Right forelimb (tissue), 1 donor: ENCODE data around the gene STRA6.
A peak's percentile ranks its signal among the peaks of the same experiment; 100 is the strongest.

ENCODE experiments used
- DNase-seq: peaks from one replicate; pipeline ENCODE4 v3.0.0-alpha.2; 2018

Gene STRA6

DNA sequence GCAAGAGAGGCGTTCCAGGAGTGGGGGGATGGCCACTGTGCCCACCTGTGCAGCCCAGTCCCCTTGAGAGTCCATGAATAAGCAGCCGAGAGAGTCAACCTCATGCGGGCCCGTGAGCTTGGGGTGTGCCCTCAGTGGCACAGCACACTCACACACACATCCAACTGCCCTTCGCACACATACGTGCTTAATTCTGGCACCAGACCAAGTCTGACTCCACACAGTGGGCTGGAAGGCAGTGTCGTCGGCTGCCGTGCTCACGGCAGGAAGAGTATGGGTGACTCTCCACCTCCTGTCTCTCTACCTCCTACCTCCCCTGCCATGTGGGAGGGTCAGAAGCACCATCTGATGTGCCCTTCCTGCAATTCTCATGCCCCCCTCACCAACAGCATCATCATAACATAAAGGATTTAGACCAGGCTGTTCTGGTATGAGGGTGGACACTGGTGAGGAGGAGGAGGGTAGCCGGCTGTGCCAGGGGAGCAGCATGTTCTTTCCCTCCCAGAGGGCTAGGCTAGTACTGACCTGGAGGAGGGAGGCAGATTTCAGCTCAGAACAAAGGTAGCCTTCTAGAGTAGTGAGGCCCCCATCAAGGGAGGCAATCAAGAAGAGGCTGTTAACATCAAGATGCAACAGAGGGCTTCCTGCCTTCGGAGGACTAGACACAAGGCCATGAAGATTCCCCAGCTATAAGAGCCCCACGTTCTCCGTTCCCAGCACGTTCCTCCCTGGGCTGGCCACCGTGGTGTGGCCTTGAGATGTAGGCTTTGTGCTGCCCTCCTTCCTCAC, 5.3 kb upstream of the STRA6 start:
- DNase-seq: no peak

DNA sequence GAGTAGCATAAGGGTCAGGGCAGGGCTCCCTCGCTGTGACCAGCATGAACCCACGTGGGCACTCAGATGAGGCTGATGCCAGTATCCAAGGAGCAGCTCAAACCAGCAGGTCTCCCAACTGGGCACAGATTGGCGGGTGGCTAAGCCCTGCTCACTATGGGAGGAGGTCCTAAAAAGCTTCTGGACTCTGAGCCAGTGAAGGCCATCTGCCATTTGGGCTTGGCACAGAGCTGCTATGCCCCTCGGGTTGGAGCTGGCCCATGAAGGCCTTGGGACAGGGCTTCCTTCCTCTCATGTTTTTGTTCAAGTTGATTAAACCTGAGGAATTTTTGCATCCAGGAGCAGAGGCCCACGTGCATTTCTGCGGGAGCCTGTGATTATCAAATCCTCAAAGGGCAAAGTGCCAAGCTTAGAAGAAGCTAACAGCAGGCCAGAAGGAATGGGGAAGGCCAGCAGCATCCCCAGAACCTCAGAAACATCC, 4.3 kb upstream of the STRA6 start:
- DNase-seq: no peak

DNA sequence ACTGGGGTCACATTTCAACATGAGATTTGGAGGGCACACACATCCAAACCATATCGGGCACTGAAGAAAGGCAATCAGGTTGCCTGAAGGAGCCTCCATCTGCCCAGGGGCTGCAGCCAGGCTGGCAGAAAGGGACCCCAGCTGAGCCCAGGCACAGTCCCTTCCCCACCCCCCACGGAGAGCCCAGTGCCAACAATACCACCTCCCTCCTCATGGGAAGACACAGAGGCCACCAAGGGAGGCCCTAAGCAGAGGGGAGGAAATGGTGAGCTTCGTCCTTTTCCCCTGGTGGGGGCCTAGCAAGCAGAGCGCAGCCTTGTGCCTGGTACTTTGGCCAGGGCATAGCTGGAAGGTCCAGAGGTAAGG, 3.0 kb upstream of the STRA6 start:
- DNase-seq: no peak

DNA sequence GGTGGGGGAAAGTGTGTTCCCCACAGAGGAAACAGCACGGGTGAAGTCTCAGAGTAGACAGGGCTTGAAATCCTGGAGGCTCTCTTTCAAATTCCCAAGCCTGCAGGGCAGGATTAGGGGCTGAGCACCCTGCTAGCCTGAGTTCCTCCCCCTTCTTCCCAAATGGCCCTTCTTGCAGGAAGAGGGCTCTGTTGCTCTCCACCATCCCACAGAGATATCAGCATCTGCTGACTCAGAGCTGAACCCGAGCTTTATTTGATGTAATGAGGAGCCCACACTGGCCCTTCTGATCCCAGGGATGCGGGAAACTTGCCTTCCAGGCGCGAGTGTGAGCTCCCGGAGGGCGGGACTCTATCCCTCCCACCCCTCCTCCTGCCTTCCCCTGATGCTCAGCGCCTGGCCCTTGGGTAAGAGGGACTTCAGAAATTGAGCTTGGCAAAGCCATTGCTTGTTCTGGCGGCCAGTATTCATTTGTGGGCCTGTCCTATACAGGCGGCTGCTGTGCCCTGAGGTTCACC, 1.4 kb upstream of the STRA6 start:
- DNase-seq: no peak

DNA sequence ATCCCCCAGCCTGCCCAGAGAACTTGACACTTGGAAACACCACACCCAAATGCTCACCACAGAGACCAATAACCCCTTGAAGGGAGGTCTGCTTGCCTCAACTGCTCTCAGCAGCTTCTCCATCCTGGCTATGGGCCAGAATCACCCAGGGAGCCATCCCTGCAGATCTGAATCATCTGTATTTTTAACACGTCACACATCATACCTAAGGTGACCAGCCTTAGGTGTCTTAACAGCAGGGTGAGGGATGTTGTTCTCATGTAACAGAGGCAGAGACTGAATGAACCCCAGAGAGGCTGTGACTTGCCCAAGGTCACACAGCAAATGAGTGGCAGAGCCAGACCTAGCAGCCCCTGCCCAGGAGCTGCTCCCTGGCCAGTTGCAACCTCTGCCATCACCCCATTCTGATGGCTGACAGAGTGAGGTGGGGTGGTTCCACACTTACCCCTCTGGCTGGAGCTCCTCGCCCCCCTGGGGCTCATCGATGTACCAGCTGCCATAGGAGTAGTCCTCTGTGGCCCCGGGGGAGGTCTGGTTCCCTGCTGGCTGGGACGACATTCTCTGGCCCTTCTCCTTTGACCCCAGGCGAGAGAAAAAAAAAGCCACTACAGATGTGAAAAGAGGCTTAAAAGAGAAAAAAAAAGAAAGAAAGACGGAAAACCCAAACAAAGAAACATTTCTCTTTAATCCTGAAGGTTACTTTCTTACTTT, 722 bp downstream of the STRA6 start:
- no peak for DNase-seq

DNA sequence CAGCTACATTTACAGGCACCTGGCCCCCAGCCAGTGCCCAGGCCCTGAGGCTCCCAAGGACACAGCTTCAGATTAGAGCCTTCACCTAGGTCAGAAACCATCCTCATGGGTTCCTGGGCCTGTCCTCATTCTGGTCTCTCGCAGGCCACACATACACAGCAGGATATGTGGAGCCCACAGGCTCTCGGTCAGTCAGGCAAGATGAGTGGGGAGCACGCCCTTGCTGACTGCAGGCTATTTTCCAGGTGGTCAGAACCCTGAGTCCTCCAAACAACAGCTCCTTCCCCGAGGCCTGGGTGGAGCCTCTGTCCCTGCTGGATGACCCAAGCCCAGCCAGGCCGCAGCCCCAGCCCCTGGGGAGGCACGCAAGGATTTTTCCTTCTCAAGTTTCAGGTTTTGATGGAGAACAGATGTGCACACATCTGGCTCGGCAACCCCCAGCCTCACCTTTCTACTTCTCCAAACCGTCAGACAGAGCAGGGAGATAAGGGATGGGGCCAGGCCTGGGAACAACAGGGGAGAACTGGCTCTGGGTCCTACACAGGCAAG, 1.6 kb downstream of the STRA6 start:
- DNase-seq: peak; percentile 69

DNA sequence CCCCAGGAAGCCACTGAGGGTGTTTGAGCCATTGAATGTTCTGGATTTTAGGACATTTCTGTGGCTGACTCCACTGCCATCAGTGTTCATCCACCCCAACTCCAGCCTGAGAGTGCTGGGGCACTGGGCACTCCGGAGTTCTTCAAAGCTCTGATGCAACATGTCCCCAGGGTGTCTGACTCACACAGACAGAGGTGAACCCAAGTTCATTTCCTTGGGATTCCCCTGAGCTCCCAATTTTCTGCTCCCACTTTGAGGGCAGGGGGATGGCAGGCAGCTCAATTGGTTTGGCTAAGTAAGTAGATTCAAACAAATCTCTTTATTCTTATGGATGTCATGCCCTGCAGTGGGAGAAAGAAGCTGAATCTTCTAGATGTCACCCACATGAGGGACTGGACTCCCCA, 2.2 kb downstream of the STRA6 start:
- no peak for DNase-seq

DNA sequence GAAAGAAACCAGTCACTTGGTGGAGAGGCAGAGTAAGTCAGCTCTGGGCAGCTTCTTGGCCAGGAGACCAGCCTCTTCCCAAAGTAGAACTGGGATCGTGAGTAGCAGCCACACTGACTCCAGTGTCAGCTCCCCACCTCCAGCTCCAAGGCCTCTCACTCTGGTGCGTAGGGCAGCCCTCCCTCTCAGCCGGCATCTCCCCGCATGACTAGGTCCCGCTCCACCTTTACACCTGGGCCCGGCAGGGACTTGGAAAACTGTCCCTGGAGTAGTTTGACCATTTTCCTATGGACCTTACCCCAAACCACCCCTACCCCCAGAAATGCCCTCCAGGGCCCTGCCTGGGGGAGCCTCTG, 3.3 kb downstream of the STRA6 start:
- DNase-seq: no peak

DNA sequence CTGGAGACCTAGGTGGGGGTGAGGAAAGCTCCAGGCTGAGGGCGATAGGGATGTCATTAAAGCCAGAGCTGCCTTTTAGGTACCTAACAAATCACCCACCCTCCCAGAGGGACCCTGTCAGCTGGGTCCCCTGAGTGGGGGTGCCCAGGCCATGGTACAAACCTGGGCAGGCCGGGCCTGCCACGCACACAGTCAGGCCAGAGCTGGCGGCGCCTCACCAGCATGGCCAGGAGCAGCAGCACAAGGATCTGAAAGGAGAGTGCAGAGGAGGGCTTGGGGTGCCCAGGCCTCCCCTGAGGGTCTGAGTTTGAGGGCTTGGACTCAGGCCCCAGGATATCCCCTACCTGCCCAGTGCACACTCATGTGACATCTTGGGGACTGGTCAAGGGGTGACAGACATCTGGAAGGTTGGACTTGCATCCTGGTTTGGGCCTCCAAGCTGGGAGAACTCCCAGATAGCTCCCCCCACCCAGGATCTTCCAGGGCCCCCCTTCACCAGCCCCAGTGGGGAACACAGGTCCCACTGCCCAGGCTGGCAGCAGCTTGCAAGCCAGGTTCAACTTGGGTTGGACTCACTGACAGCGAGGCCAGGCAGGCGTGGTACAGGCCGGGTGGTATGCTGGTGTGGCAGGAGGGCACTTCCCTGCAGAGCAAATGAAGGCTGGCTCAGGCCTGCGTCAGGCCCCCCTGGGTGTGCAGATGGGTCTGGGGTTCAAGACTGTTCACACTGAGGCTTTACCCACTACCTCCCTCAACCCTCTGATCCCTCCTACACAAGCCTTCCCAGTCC, 5.2 kb downstream of the STRA6 start:
- DNase-seq: no peak

DNA sequence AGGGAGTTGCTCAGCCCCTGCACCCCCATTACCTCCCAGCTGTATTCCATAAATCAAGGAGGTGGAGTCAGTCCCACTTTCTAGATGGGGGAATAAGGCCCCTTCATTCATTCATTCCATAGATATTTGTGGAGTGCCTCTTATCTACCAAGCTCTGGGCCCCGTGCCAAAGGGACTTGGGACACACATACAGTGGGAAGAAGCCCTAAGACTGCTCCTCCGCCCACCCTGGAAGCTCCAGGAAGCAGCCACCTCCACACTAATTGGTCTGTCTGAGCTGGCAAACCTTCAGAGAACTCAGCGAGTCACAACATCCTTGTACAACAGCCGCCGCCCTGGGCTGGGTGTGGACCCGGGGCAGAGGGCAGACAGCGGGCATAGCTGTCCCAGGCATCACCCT, 6.4 kb downstream of the STRA6 start:
- DNase-seq: no peak

DNA sequence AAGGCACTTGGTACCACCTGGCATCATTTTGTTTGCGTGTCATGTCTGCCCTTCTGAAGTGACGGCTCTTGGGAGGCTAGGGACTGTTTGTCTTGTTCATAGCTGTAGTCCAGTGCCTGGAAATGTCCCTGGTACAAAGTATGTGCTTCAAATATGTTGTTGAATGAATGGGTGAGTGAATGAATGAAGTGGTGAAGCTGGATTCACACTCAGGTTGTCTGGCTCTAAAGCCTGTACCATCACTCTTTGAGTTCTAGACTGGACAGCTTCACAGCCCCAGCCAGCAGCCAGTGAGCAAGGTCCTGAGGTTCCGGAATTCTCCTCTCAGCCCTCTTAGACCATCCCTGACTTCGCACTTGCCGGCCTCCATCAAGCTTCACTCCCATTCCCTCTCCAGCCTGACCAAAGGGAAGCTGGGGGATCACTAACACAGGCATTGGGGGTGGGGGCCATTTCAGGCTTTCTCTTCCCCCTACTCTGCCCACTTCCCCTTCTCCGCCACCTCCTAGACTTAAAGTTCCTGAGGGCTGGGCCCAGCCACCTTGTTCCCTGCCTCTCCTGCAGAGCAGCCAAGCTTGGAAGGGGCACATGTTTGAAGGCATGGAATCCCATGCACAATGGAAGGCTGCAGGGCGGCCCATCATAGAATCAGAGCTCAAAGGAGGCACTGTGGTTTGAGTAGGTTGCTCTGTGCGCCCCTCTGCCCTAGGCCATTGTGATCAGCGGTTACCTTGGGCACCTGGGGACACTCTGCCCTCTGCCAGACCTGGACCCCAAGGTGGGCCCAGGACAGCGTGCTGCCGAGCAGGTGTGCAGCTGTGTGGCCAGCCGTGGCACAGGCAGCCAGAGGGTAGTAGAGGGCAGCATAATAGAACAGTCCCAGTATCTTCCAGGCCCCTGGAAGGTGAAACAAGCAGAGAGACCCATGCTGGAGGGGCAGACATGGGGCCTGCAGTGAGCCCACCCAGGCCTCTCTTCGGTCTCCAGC, 7.7 kb downstream of the STRA6 start:
- no peak for DNase-seq

DNA sequence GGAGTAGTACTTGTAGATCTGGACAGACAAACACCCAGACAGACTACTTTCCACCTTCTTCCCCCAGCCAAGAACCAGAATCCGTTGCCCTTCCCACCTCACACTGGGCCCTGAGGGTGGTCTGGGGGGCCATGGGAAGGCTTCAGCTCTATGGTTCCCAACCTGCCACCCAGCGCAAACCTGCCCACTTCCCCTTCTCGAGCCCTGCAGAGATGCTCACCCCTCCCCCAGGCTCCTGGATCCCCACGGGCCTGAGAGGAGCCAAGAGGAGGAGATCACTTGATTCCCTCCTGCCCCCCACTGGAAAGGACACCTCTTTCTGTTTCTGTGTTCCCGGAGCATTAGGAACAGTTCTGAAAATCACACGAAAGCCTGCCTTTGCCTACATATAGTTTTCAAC, 8.7 kb downstream of the STRA6 start:
- DNase-seq: no peak

DNA sequence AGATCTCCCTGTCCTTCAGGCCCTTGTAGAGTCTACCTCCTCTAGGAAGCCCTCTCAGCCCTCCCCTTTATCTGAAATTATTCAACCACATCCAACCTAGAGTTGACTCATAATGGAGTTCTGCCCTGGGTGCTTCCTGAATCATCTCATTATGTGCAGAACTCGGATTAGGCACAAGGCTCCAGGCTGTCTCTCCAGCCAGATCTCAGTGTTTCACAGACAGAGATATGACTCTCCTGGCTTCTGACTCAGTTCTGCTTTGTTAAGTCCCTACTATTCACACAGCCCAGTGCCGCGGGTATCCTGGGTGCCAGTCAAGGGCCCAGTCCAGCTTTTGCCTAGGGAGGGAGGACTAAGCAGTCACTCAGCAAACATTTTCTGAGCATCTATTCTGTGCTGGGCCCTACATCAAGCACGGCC, 9.3 kb downstream of the STRA6 start:
- no peak for DNase-seq

DNA sequence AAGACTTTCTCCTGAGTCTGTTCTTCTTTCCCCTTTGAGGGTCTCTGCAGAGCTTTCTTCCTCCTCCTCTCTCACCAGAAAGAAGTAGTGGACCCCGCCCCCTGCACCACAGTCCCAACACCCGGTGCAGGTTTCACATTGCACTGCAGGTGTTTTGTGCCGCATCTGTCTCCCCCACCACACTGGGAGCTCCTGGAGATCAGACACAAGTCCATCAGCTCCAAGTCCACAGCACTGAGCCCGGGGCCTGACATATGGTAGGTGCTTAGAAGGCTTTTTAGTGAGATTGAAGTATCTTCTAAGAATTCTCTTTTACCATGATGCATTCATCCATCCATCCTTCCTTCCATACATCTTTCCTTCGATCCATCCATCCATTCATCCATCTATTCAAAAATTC, 9.8 kb downstream of the STRA6 start:
- DNase-seq: no peak

DNA sequence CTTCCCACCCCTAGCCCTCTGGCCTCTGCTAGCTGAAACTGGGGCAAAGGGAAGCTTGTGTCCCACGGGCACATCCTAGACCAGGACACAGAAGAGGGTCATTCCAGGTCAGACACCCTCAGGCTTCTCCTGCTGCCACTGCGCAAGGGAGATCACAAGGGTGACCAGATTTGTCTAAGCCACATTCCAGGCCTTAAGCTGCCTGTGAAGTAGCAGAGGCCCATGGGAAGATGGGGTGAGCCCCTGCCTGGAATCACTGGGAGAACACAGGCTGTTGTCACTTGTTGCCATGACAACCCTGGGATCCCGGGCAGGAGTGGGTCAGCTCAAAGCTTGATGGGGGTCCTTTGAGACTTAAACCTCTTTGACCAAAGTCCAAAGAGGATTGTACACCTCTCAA, 10.8 kb downstream of the STRA6 start:
- DNase-seq: no peak

DNA sequence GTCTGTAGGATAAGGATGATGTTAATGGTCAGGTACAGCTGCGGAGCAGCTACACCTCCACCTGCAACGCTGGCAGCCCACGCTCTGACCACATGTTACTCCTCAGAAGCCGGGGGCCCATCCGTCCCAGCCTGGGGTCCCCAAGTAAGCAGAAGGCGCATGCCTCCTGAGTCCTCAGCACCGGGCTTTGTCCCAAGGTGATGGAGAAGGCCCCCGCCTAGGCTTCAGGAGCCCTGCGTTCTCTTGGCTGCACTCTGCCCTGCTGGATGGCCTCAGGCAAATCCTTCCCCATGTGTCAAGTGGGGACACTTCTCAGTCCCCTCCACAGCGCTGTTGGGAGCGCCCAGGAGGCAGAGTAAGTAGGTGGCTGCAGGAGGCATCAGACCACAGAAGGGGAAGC, 14.4 kb downstream of the STRA6 start:
- no peak for DNase-seq

DNA sequence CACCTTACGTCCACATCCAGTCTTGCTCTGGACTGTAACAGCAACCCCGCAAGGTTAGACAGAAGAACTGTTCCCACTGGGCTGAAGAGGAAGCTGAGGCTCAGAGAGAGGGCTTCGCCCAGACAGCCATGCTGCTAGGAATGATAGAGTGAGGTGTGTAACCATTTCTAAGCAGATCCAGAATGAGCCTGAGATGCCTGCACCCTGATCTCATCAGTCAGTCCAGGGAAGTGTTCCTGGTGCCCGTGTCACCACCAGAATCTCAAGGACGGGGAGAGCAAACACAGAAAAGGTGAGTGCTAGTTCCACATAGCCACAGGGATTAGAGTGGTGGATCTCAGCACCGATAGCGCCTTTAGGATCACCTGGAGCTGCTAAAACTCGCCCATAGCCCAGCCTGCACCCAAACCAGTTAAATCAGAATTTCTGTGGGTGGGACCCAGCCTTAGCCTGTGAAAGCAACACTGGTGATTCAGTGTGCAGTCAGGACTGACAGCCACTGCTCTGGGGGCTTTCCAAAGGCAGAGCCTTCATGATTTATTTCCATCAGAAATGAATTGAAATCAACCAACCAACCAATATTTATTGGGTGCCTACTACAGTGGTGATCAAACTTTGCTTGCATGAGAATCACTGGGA, 16.8 kb downstream of the STRA6 start:
- DNase-seq: no peak

DNA sequence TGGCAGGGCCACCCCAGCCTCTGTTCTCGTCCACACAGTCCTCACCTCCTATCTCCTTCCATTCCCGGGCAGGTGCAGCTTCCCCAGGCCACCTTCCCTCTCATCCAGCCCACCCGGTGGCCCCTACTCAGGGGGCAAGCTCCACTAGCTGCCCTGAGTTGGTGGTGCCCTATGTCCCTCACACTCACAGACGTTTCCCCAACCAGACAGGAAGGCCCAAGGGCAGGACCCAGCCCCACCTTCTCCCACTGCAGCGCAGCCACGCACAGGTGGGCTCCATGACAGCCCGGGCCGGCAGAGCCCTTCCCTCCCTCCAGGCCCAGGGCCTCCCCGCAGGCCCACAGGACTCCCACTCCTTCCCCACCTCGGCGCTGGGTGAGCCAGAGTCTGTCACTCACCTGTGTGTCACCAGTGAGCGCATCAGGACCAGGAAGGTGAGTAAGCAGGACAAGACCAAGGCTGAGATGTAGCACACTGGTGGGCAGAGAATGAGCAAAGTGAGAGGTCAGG, 17.9 kb downstream of the STRA6 start:
- no peak for DNase-seq

DNA sequence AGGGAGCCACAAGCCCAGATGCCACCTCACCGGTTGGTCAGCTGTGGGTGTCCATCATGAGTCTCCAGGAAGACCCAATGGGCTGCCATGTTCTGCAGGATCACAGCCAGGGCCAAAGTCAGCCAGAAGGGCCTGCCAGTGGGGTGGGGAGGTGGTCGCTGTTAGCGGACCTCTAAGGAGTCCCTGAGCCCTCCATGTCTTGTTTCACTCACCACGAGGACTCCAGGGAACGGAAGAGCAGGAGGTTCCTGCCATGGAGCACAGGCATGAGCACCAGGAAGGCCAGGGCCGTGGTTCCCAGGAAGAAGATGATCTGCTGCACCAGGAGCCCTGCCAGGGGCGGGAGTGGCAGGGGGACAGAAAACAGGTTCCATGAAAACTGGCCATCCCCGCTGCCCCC, 20.5 kb downstream of the STRA6 start:
- DNase-seq: peak; percentile 21

DNA sequence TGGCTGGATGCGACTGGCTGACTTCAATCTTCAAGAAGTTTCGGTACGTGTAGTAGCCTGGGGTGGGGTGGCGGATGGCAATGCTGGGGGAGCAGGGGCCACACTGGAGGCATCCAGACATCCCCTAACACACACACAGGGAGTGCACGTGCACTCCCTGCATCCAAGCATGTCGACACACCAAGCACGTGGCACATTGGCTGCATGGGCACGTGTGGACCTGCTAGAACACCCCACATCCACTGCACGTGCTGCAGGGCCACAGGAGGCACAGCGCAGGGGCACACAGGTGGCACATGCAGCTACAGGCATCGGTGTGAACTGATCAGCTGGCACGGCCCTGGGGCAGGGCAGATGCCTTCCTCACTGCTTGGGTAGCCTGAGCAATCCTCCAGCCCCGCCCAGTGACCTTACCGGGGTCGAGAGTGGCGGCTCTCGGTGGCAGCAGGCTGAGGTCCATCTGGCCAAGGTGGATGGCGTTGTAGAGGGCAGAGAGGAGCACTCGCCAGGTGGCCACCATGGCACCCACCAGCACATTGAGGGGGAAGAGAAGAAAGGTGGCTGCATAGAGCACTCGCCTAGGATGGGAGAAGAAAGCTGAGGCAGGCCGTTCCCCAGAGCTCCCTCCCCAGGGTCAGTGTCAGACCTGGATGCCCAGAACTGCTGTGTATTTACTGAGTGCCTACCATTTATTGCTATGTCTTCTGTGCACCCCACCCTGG, 21.5 kb downstream of the STRA6 start:
- no peak for DNase-seq
